ENCODE data around the gene CAMK2N2.

The CAMK2N2 gene

GRCh38 chr3:184258926-184259325 is 2.4 kb downstream of the CAMK2N2 start:
- DNase-seq (ENCODE audit: extremely low read depth, low read depth): no peak
- TF ChIP-seq CTCF (IDR thresholded peaks at IDR 0.05; ENCODE audit: low read depth, low read length): no peak

GRCh38 chr3:184257083-184257915 is 4.1 kb downstream of the CAMK2N2 start:
- TF ChIP-seq CTCF (IDR thresholded peaks at IDR 0.05; ENCODE audit: low read depth, low read length): no peak
- no peak for DNase-seq (ENCODE audit: extremely low read depth, low read depth)

GRCh38 chr3:184255291-184256039 is 5.9 kb downstream of the CAMK2N2 start:
- DNase-seq (ENCODE audit: extremely low read depth, low read depth): no peak
- no peak for TF ChIP-seq CTCF (IDR thresholded peaks at IDR 0.05; ENCODE audit: low read depth, low read length)

- peak; percentile 96 for TF ChIP-seq CTCF (IDR thresholded peaks at IDR 0.05; ENCODE audit: low read depth, low read length)
- peak; percentile 54 for DNase-seq (ENCODE audit: extremely low read depth, low read depth)
These were observed 11.1 kb downstream of the CAMK2N2 start for GRCh38 chr3:184250167-184250828.

- TF ChIP-seq CTCF (IDR thresholded peaks at IDR 0.05; ENCODE audit: low read depth, low read length): no peak; the same call in none of the 2 replicates
- DNase-seq (ENCODE audit: extremely low read depth, low read depth): peak; percentile 90
These were observed 11.8 kb downstream of the CAMK2N2 start, which contains the start of gene EEF1AKMT4 for GRCh38 chr3:184249412-184250166. TSS of gene EEF1AKMT4 (plus strand) at chr3:184249672. CDS start at chr3:184249695, 23 bp downstream.

- DNase-seq (ENCODE audit: extremely low read depth, low read depth): peak; percentile 76
- no peak for TF ChIP-seq CTCF (IDR thresholded peaks at IDR 0.05; ENCODE audit: low read depth, low read length)
These were observed 12.6 kb downstream of the CAMK2N2 start, which contains the start of gene ALG3 for GRCh38 chr3:184248454-184249411. TSS of gene ALG3 (minus strand) at chr3:184248962. CDS start at chr3:184248940, 22 bp downstream.
